Stimulated activated CD4-positive, alpha-beta T cell treated with anti-CD3 and anti-CD28 coated beads, Interleukin-1b, Interleukin-23, amount 100 ng/mL, for 1 hour (primary cell): ENCODE results near the gene MEGF8.

ENCODE experiments used
- DNase-seq, 2 donors: peaks; one replicate each; pipeline ENCODE4 v3.0.0-alpha.2; 2020; ENCODE audit warnings: low read depth in 2 of 2

MEGF8 gene, protein sequence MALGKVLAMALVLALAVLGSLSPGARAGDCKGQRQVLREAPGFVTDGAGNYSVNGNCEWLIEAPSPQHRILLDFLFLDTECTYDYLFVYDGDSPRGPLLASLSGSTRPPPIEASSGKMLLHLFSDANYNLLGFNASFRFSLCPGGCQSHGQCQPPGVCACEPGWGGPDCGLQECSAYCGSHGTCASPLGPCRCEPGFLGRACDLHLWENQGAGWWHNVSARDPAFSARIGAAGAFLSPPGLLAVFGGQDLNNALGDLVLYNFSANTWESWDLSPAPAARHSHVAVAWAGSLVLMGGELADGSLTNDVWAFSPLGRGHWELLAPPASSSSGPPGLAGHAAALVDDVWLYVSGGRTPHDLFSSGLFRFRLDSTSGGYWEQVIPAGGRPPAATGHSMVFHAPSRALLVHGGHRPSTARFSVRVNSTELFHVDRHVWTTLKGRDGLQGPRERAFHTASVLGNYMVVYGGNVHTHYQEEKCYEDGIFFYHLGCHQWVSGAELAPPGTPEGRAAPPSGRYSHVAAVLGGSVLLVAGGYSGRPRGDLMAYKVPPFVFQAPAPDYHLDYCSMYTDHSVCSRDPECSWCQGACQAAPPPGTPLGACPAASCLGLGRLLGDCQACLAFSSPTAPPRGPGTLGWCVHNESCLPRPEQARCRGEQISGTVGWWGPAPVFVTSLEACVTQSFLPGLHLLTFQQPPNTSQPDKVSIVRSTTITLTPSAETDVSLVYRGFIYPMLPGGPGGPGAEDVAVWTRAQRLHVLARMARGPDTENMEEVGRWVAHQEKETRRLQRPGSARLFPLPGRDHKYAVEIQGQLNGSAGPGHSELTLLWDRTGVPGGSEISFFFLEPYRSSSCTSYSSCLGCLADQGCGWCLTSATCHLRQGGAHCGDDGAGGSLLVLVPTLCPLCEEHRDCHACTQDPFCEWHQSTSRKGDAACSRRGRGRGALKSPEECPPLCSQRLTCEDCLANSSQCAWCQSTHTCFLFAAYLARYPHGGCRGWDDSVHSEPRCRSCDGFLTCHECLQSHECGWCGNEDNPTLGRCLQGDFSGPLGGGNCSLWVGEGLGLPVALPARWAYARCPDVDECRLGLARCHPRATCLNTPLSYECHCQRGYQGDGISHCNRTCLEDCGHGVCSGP (N-terminal part only)

DNA sequence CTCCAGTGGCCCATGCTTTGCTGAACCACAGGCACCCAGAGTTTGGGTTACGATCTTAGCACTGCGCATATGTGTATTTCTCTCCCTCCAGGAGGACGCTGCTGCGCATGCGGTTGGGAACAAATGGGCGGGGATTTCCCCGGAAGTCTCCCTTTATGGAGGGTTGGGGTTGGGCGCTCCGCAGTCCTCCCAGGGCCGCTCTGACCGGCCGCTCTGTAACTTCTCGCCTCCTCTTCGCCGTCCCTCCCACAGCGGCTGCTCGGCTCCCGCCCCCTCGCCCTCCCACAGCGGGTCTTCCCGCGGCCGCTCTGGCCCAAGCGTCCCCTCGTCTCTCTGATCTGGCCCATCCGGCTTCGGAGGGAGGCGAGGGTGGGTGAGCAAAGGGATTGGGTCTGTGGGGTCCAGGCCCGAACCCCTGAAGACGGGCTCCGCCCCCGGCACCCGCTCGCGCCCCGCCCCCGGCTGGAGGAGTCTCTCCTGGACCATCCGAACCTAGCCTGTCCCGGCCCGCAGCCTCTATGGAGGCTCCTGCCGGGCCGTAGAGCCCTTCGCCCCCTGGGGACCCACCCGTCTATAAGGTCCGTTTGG lies at the start of gene MEGF8:
TSS of gene MEGF8 (plus strand) at position 328 of the 588 bp plus-strand sequence. CDS start 609 bp downstream, outside the sequence.
- DNase-seq: peak; percentile 96

DNA sequence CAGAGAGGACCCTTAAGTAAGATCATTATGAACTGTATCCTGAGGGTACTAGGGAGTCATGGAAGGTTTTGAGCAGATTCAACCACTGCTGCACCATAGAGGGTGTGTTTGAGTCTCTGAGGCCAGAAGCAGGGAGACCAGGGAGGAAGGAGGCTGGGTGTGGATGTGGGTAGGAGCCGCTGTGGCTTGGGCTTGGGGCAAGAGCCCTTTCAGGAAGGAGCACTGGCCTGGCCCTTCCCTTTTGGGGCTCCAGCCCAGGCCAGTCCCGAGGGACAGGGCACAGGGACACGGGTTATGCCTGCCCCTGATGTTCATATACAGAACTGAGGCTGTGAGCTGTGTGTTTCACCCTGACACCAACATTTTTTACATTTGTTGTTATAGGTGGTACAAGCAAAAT lies 49.2 kb upstream of the MEGF8 start:
- no peak for DNase-seq

DNA sequence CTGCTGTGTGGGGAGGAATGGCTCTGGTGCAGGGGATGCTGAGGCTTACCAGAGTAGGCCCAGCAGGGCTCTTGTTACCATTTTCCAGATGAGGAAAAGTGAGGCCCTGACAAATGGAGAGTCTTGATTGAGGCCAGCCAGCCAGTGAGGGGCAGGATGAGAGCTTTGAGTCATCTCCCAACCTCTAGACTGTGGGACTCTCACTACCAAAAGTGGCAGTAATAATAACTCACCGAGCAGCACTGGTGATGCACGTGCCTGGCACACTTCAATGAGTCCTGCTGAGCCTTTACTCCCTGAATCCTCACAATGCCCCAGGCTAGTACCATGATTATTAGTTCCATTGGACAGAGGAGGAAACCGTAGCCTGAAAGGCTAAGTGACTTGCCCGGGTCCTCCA lies 48.6 kb upstream of the MEGF8 start:
- no peak for DNase-seq

DNA sequence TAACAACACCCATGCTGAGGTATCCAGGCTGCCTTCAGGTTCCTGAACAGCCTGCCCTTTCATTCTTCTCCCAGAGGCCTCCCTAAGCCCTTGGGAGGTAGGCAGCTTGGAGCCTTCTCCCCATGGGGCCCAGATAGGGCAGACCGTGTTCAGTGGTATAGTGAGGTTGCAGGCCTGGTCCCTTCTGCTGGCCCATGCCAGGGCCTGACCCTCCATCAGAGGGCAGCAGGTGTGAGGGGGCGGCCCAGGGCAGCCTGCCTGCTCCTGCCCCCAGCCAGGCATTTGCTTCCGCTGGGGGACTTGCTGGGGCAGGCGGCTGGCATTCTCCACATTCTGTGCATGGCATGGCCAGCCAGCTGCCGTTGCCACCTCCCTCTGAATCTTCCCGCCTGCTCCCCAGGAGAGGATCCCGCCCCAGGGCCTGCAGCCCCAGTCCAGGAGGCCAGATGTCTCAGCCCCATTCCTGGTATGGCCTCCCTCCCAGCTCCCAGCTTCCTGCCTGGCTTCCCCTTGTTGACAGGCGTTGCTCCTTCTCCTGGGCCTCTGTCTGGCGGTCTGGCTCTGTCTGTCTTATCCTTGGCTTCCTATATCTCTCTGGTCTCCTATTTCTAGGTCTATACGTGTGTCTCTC lies 47.5 kb upstream of the MEGF8 start:
- no peak for DNase-seq

DNA sequence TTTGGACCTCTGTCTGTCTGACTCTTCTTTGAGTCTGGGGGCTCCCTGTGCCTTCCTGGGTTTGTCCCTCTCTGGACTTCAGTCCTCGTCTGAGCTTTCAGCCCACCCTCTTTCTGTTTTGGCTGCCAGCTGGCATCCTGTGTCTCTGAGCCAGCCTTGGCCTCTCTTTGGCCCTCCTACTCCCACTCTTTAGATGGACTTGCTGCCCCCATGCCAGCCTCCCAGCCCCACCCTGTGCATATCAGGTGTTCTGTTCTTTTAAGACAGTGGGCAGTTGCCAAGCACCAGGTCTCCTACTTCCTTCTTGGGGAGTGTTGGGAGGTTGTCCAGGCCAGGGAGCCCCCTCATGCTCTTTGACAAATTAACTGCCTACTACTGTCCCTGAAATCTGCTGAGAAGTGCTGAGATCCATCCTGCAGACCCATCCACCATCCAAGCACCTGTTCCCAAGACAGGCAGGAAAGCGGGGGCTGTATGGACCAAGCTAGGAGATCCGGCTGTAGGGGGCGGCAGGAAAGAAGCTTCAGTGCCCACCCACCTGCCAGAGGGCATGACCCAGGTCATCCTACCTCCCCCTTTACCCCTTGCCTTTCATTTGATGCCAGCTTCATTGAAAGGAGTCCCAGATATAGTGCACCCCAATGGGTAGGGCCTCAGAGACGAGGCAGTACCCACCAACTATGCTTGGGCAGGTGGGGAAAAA lies 46.8 kb upstream of the MEGF8 start:
- DNase-seq: no peak

DNA sequence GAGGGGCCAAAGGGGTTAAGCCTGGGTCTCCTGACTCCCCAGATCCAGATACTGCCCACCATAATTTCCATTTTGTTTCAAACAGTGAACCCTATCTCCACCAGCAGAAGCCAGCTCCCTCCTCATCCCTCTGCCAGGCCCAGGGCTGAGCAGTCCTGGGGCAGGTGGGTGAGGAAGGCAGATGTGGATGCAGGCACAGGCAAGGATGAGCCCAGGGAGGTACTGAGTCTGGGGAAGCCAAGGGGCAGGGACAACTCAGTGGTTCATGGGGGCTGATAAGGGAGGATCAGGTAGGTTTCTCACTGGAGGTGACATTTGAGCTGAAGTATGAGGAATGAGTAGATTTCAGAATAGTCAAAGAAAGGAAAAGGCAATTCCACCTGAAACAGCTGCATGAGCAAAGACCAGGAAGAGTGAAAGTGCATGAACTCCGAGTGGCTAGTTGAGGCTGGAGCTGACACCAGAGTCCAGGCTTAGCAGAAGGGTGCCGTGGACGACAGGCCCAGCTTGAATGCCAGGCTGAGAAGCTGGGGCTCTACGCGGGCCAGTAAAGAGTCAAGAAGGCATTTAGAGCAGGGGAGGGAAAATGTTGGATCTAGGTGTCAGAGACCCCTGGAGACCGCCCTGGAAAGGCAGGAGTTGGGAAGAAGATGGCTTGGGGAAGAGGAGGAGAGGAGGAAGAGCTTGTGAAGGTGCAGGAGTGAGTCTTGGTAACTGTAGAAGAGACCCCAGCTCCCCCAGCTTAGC lies 46.1 kb upstream of the MEGF8 start:
- DNase-seq: no peak

DNA sequence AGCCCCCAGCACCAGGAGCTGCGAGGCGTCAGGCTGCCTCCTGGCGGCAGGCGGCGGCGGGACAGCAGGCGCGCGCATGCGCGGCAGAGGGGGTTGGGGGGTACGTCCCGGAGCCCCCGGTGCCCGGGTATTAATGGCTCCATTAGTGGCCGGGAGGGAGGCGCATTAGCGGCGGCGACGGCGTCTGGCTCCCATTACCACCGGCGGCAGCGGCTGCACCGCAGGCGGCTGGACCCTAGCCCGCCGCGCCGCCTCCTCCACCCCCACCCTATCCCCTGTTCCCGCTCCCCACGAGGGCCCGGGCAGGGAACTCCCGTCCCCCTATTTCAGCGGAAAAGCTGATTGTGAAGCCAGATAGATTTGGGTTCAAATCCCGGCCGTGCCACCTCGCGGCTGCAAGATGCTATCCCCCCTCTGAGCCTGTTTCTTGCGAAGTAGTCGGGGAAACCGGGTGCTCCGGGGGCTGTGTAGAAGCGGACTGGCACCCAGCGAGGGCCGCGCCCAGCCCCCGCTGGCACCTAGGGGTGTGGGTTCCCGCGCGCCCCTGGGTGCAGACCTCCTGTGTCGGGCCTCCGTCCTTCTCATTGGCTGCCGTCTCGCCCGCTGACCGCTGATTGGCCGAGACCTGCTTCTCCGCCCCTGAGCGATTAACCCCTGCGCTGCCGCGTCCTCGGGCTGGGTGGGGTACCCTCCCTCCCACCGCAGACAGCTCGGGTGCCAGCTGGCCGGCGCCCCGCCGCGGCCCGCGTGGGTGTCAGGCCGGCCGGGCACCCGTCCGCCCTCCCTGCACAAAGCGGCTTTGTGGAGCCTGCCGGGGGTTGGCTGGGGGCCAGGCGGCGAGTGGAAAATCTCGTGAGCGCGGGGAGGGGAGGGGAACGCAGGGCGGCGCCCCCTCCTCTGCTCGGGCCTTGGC lies 45.3 kb upstream of the MEGF8 start:
- DNase-seq: peak; percentile 63 to 65

DNA sequence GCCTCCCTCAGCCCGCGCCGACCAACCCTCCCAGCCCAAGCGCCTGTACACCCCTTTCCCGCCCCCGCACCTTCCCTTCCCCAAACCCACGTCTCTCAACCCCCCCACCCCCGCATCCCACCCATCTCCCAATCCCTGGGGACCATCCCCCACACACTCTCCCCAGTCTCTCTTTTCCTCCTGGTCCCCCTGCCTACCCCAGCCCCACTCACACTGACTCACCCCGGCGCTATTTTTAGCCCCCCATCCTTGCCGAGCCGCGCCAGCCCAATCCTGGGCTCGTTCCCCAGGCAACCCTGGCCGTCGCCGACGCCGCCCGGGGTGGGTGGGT lies 44.7 kb upstream of the MEGF8 start:
- no peak for DNase-seq

DNA sequence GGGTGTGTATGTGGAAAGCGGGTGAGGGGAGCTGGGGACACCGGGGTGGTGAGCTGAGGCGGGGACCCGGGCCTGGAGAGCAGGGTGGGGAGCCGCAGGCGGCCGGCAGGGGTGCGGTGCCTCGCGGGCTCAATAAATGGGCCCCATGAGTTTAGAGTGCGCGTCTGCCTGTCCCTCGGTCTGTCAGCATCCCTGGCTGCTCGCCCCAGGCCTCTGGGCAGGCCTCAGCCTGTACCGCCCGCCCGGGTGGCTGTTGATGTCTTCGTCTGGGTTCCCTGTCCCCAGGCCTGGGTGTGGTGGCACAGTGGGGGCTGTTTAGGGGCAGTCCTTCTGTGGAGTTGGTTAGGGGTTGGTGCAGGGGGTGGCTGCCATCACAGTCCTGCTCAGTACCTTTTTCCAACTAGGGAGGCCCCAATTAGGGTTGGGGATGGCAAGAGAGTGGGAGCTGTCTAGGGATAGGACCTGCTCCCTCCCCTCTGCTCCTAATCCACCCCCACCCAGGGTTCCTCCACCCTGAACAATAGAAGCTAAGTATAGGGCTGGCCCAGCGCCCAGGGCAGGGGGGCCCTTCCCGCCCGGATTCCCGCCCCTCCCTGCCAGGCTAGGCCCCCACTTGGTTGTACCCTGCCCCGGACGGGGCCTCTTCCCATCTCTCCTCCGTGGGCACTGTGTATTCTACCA lies 44.1 kb upstream of the MEGF8 start:
- DNase-seq: no peak

DNA sequence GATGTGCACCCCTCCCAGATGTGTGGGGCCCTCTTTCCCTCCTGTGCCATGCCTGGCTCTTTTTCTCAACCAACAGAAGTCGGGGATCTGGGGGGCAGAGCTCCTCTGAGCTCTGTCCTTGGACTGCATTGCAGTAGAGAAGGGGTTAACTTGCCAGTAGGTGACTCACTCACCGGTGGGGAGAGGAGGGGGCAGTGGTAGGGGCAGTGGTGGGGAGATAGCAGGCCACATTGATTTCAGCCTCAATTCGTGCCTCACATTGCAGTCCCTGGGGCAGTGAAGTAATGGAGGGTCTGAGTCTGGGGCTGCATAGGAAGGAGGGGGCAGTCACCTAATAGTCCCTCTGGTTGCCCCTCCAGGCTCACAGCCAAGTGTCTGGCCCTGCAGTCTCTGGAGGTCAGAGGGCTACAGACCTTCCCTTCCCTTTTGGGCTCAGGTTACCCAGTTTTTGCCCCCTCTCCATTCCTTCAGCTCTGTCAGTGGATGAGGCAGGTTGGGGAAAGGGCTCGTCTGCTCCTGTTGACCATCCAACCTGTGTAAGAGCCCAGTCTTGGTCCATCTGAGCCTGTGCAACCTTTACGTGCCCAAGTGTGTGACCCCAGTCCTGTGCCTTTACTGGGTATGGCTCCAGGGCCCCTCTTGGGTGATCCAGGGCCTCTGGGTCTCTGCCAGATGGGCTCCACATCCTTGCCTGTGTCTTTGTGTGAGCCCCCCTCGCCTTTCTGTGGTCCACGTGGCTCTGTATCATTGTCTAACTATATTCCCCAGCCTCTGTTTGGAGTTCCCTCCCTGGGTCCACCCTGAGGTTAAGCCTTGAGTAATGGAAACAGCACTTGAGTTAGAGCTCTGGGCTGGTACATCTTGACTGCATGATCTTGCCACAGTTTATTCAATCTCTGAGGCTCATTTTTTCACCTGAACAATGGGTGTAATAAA lies 43.3 kb upstream of the MEGF8 start:
- DNase-seq: no peak

DNA sequence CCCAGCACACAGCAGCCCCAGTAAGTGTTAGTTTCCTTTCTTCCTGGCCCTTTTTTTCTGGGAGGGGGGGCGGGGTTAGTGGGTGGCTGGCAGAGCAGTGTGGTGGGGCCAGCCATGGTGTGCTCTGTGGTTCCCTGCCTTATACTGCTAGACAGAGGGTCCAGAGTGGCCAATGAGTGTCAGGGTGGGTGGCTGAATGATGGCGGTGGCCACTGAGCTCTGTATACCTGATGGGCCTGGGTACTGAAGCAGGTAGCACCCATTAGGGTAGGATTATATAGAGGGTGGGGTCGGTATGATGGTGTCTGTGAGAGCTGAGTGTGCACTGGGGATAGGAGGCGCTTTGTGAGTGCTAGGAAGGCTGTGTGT lies 42.6 kb upstream of the MEGF8 start:
- DNase-seq: no peak

DNA sequence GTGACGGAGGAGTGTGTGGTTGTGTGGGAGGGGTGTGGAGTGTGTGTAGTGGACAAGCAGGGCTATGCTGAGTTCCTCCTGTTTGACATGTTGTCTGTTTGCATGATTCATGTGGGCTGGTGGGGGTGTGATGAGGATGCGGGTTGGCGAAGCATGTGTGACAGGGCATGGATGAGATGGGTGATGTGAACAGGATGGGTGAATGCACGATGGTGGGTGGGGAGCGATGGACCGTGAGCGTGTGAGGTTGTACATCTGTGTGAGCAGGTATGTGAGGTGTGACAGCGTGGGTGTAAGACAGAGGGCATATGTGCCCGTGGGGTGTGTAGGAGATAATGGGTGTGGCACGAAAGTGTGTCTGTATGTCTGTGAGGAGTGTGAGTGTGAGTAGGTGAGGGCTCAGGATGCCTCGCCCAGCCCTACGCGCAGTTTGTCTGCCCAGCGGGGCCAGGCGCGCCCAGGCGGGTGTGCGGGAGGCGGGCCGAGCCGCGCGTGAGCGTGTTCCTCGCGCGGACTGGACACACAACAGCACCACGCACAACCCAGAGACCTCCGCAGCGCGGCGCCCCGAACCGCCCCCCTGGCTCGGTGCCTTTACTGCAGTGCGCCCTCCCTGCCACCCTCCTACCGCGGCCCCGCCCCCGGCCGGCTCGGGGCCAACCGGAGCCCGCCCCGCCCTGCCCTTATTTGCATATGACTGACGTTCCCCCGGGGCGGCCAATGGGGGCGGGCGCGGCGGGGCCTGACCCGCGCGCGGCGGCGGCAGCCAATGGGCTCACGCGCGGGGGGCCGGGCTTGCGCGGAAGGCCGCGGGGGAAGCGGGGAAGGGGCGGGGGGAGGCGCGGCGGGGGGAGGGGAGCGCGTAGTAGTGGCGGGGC lies 42.0 kb upstream of the MEGF8 start:
- DNase-seq: peak; percentile 92 to 96

DNA sequence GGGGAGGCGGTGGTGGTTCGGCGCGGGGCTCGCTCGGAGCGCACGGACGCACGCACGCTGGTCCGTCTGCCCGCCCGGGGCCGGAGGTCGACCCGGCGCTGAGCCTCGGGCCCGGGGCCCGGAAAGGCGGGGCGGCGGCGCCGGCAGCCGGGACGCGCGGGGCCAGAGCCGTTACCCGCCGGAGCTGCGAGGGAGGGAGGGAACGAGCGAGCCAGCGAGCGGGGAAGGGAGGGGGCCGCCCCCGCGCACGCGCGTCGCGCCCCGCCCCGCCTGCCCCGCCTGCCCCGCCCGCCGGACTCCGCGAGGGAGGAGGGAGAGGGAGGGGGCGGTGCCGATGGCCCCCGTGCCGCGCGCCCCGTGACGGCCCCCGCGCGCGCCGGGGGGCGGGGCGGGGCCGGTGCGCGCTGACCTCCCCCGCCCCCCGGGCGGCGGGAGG lies 41.4 kb upstream of the MEGF8 start:
- peak; percentile 65 to 74 for DNase-seq

DNA sequence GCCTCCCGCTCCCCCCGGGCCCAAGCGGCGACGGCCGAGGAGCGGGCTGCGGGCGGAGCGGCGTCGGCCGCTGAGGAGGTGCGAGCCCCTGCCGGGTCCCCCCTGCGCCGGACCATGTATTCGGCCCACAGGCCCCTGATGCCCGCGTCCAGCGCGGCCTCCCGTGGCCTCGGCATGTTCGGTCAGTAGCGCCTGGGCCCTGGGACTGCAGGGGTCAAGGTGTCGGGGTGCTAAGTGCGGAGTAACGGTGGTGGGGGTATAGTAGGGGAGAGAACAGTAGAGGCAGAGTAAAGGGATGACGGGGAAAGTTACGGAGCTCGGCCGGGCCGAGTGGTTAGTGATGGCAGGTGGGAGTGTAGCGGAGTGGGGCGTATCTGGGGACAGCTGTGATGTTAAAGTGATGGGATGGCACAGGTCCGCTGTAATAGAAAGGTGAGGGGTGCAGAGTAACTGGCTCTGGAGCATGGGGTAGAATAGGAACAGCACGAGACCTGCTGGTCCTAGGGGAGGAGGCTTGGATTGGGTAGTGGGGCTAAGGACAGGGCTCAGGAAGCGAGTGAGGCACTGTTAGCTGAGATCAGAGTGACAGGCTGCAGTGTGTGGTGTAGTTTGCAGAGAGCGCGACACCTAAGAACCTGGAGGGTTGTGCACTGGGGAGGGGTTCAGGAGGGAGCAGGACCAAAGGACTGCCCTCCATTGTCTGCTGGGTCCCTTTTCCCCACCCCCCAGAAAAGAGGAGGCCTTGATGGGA lies 40.7 kb upstream of the MEGF8 start:
- no peak for DNase-seq

DNA sequence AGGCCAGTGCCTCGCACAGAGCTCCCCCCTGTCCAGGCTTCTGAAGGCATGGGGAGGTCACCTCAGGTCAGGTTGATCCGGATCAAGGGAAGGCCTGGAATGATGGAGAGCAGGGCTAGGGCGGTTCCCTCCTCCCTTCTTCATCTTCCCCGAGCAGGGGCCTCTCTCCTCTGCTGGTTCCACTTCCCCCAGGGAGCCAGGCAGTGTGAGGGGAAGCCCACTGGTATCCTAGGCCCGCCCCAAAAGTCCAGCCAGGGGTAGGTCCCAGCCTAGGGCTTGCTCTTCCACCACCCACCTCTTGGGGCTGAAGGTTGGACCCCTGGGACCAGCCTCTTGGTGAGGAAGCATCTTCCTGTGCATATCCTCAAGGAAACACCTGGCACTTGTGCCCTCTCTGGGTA lies 39.9 kb upstream of the MEGF8 start:
- no peak for DNase-seq

DNA sequence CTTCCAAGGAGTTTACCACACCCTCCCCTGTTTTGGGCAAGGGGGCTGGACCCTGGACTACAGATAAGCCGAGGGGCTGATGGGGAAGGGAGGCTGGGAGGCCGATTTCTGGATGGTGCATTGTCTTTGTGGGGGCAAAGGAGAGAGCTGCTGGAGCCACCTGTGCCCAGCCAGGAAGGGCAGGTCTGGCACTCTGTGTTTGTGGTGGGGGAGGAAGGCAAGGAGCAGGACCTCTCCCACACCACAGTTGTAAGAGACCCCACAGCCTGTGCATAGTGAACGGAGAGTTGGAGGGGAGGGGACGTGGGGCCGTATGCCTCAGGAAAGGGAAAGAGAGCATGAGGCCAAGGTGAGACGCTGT lies 39.5 kb upstream of the MEGF8 start:
- no peak for DNase-seq
